T-helper 2 cell (primary cell): ENCODE data around the gene MOB3A.
"Not testable (repeated sequence)": the region's sequence is repeated elsewhere in the genome, so short reads cannot be mapped to it uniquely, and the experiment has no call there.

Experiments
- DNase-seq, 5 experiments: peaks; one replicate each; pipeline versions ENCODE4 v3.0.0 to v3.0.0-alpha.2; 2012 to 2022
- total RNA-seq, 2 donors: gene quantifications; one replicate each; lab custom pipeline; 2026; lab: John Stamatoyannopoulos, UW

Gene MOB3A
- 62.3 to 111 reads per million in 2 donors for total RNA-seq

- peak in 4 of 5 experiments; percentile 72 to 97 (median 78) for DNase-seq
Measured at GRCh38 chr19:2096034-2096479, at the start of gene MOB3A. MOB3A (minus strand) TSS chr19:2096326; CDS start chr19:2078560, 17,766 bp downstream.

GRCh38 chr19:2145831-2146241, 49.7 kb upstream of the MOB3A start:
- no peak for DNase-seq

DNA sequence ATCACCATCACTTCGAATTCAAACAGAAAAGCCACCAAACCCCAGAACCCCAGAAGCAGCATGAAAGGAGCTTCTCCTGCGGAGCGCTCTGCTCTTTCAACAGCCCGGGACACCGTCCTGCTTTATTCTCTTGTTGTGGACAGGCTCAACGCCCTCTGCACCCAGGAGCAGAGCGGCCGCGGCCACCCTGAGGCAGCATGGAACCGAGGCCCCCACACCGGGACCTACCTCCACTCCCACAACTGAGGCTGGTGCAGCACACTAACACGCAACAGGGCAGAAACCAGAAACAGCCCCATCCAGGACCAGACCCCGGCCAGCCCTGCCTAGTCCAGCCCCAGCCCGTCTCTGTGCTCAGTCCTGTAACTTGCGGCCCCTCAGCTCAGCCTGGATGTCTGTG, 48.1 kb upstream of the MOB3A start:
- DNase-seq: no peak

- DNase-seq: no peak
Measured at GRCh38 chr19:2142173-2142829, 46.2 kb upstream of the MOB3A start.

GRCh38 chr19:2140138-2140569, 44.0 kb upstream of the MOB3A start:
- no peak for DNase-seq

GRCh38 chr19:2139385-2140137, 43.4 kb upstream of the MOB3A start:
- no peak for DNase-seq

DNA sequence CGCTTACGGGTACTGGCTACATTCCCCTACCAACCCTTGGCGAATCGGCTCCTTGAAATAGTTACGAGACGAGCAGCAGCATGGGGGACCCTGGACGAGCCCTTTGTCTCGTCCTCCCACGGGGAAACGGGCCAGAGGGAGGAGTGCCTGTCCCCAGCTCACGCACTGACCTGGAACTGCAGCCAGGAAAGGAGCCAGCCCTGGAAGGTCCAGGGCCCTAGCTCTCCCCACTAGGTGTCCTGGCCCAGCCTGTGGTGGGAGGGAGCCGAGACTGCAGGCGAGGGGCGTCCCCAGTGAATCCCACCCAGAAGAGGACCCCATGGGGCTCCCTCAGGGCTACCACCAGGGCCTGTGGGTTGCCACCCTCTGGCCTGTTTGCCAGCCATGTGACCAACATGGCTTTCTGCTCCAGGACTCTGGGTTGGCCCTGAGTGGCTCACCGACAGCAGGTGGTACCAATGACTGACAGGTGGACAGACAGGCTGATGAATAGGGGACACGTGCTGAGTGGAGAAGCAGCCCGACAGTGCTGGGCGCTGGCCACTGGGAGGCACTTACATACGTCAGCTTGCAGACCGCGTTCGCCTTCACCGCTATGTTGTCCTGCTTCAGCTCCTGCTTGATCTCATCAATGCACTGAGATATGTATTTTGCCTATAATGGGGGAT, 42.1 kb upstream of the MOB3A start:
- DNase-seq: no peak

DNA sequence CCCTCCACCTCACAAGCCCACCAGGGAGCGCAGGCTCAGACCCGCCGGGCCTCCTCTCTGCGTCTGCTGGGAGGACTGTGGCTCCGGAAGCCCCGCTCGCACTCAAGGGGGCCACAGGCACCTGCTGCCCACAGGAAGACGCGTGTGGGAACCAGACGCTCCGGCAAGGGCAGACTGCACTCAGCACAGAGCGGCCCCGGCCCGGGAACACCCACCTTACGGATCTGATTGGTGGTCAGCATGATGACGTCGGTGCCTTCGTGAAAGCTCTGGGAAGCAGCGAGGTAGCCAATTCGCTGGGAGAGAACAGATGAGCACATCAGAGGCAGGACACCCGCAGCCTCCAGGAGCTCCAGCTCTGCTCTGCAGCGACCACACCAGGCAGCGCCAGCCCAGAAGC, 40.7 kb upstream of the MOB3A start:
- no peak for DNase-seq

GRCh38 chr19:2135474-2136402, 39.6 kb upstream of the MOB3A start:
- DNase-seq: no peak

DNA sequence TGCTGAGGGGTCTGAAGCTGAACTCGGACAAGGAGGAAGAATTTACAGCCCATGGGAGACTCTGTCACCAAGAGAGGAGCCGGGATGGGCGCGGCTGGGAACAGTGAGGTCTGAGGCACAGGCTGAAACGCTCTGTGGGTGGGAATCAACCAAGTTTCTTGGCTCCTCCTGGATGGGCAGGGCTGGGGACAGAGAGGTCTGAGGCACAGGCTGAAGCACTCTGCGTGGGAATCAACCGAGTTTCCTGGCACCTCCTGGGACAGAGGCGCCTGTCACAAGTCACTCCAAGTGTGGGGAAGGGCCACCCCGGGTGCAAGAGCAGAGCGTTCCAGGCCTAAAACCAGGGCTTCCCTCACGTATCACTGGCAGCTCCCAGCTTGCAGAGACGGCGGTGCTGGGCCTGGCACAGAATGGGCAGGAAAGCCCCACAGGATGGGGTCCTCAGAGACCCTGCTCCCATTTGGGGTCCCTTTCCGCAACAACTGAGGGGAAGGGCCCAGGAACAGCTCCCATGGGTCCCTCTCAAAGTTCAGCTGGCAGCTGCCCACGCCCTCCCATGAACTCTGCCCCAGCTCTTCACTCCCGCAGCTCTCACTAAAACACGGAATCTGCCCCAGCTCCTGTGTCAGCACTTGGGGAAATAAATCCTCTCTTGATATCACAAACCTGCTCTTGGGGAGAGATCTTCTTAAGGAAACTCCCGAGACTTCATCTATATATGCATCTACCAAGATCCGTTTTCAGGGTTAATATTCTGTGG, 36.8 kb upstream of the MOB3A start:
- no peak for DNase-seq

DNA sequence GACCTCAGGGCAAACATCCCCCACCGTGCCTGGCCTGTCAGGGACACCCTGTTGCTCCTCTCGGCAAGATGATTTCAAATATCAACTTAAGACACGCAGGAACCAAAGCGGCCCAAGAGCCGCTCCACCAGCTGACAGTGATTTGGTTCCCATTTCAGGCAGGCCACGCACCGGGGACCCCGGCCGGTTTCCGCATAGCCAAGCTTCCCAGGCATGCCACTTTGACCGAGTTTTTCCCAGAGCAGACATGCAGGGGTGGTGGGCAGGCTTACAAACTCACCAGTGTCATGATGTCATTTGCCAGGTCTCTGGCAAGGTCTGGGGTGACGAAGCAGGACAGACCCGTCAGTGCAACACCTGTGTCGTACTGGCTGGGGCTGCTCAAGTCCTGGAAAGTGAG, 36.1 kb upstream of the MOB3A start:
- DNase-seq: no peak

GRCh38 chr19:2131012-2131975, 35.2 kb upstream of the MOB3A start:
- DNase-seq: not testable (repeated sequence)

DNA sequence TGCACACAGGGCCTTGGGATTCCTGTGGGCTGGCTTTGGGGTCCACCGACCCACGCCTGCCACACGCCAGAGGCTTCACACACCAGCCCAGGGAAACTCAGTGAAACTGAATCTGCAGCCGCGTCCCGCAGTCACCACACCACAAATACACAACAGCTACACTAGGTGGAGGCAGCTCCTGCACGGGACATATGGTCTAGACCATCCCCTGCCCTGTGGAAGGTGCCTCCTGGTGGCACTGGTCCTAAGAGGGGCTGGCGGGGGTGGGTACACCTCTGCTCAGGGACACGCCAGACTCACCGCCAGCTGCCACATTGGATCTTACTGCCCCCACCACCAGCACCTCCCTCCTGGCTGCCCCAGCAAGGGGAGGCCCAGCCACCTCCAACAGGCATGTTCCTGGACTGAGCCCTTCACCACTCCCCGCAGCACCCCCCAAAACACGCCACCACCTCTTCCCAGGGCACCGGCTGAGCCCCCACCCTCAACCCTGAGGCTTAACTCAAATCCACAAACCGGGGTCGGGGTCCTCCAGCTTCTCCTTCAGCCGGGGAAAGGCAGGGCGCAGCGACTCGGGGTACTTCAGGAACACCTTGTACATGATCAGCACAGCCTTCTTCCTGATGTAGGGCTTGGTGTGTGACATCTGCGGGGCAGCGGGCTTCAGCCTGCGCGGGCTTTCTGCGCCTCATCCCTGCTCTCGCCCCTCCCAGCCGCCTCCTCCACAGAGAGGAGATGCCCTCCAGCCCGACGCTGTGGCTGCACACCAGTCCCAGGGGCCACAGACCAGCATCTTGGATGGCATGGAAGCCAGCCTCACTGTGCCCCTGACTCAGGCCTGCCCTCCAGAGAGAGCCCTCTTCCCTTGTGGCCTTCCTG, 34.0 kb upstream of the MOB3A start:
- DNase-seq: no peak

DNA sequence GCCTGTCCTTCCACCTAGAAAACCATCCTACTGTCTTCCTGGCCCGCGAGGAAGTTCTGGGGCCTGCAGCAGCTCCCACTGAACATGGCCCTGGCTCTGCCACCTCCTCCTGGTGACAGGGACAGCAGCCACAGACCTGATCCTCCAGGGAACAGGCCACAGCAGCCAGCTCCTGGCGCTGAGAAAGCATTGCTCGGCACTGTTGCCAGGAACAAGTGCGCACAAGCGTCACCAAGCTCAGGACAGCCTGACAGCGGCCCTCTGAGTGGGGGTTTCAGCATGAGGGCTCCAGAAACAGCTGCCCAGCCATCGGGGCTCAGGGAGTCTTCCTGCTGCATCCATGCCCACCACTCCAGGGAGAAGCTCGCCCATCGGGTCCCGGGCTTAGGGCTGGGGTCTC, 33.4 kb upstream of the MOB3A start:
- no peak for DNase-seq

DNA sequence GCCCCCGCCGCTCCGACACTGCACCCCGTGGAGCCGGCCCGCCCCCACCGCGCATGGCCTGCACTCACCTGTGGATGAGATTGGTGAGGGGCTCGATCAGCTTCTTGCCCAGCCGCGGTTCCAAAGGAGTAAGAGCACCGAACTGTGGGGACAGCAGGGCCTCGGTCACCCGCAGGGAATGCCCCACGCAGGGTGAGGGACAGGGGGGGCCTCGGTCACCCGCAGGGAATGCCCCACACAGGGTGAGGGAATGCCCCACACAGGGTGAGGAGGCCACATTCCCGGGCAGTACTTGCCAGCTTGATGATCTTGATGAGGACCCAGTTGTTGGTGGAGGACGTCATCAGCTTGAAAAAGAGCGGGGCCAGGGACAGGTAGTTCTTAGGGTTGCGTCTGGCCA, 32.9 kb upstream of the MOB3A start:
- no peak for DNase-seq

DNA sequence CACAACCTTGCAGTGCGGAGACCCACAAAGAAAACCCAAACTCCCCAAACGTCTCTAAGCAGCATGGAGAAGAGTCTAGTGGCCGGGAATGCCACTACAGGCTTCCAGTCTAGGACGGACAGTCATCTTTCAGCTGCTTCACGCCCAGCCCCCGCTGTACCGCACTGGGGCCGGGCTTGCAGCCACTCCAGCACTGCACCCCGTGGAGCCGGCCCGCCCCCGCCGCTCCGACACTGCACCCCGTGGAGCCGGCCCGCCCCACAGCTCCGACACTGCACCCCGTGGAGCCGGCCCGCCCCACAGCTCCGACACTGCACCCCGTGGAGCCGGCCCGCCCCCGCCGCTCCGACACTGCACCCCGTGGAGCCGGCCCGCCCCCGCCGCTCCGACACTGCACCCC, 32.1 kb upstream of the MOB3A start:
- DNase-seq: not testable (repeated sequence)

DNA sequence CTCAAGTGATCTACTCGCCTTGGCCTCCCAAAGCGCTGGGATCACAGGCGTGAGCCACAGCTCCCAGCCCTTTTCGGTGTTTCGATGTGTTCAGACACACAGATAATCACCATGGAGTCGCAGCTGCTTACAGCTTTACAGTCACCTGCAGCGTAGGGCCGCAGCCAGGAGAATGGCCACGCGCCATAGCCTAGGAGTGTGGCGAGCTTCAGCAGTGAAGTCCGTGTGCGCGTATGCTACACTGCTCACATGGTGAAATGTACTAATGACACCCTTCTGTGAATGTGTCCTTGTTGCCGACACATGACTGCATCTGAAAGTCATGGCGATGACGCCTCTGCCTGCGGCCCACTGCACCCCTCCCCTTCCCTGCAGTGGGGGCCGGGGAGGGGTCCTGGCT, 31.6 kb upstream of the MOB3A start:
- DNase-seq: no peak

- no peak for DNase-seq
Measured at GRCh38 chr19:2126879-2127518, 30.9 kb upstream of the MOB3A start.
